MCF 10A (cell line): ENCODE data around the gene GPR61. TPM values are rescaled to one million over a fixed set of nuclear protein-coding genes. Genes with fewer than 3 reads are reported as not detected.
A peak's percentile ranks its signal among the peaks of the same experiment; 100 is the strongest.

Experiments used
- BruUV-seq: library from RNA; stranded (reverse); fragments of 400-500 nt; replicated peaks from 2 replicates; lab custom pipeline; 2021; lab: Mats Ljungman, UMichigan
- CTCF ChIA-PET: fragments of 300-600 bp; sonication (Branson Sonifier 250); formaldehyde crosslinking; extraction: SDS; loops from one replicate; lab custom pipeline; 2021; ENCODE audit warnings: antibody characterized with exemption, inconsistent platforms; lab: Yijun Ruan, JAX
- POLR2A ChIA-PET: fragments of 300-600, 350-650 bp; sonication (Branson Sonifier 250); formaldehyde crosslinking; extraction: SDS; loops from one replicate; lab custom pipeline; 2020; ENCODE audit warnings: antibody characterized with exemption, inconsistent platforms; lab: Yijun Ruan, JAX
- DNase-seq: peaks from one replicate; pipeline ENCODE4 v3.0.0-alpha.2; 2018; ENCODE audit not compliant: unreplicated experiment
- H3K27ac Mint-ChIP-seq: one replicate; pipeline ENCODE4 v1.8.0; 2022; ENCODE audit warnings: mild to moderate bottlenecking, low read depth, mixed read lengths; ENCODE audit not compliant: unreplicated experiment
- H3K27me3 Mint-ChIP-seq: one replicate; pipeline ENCODE4 v1.8.0; 2022; ENCODE audit warnings: mixed read lengths; ENCODE audit not compliant: insufficient read depth, unreplicated experiment
- H3K36me3 Mint-ChIP-seq: one replicate; pipeline ENCODE4 v1.8.0; 2022; ENCODE audit warnings: mild to moderate bottlenecking, moderate library complexity, mixed read lengths; ENCODE audit not compliant: insufficient read depth, unreplicated experiment
- H3K4me1 Mint-ChIP-seq: one replicate; pipeline ENCODE4 v1.8.0; 2022; ENCODE audit warnings: mixed read lengths; ENCODE audit not compliant: insufficient read depth, unreplicated experiment
- H3K4me3 Mint-ChIP-seq: one replicate; pipeline ENCODE4 v1.8.0; 2022; ENCODE audit warnings: mild to moderate bottlenecking, moderate library complexity, mixed read lengths; ENCODE audit not compliant: unreplicated experiment
- H3K9me3 Mint-ChIP-seq: one replicate; pipeline ENCODE4 v1.8.0; 2022; ENCODE audit warnings: mixed read lengths; ENCODE audit not compliant: unreplicated experiment
- CTCF ChIP-seq: fragments of 200-600 bp; IDR thresholded peaks from one replicate; pipeline ENCODE4 v1.8.0; 2022; ENCODE audit warnings: antibody characterized with exemption, mild to moderate bottlenecking; ENCODE audit not compliant: unreplicated experiment
- intact Hi-C: fragments of 100-400 bp; cut with micrococcal nuclease; formaldehyde crosslinking; loops from 2 replicates; pipeline ENCODE4 v1.14.1; 2022
- total RNA-seq: library from RNA; stranded (reverse); gene quantifications from 2 replicates; pipeline ENCODE4 v1.2.3, GENCODE V29; 2022

GPR61 gene
- total RNA-seq, 1 experiment from 2014 or later, result not detected

GRCh38 chr1:109586055-109586454 is 46.4 kb downstream of the GPR61 start:
- Mint-ChIP-seq H3K9me3 (no peaks in the 10 kb centered on the region), H3K36me3 (peaks cover 84% of the 10 kb centered on the region), H3K27ac (no peak overlapping the region), H3K4me1 (no peaks in the 10 kb centered on the region), H3K27me3 (no peaks in the 10 kb centered on the region), H3K4me3 (no peak overlapping the region)
- intact Hi-C loops, result no loop called here
- BruUV-seq, result no TSS peak
- ChIA-PET CTCF (no interaction called here), POLR2A (interaction anchor here (0.7 kb wide), 1 partner anchor 38 kb away, joined by 3 read pairs; the partner anchor contains the start of gene GNAI3)
- no peak for TF ChIP-seq CTCF
- no peak for DNase-seq

DNA sequence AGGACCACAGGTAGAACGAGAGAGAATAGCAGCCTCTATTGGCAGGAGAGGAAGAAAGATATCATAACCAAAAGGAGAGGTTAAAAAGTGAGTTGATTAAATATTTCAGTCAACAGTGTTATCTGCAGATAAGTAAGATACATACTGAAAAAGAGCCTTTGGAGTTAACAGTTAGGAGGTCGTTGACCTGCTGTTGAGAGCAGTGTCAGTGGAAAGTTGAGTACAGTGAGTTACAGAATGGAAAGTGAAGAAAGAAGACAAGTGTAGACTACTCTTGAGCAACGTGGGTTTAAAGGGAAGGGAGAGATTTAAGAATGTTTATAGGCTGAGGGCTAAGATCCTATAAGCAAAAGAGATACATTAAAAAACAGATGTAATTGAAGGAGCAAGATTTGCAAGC is 49.5 kb downstream of the GPR61 start:
- Mint-ChIP-seq H3K9me3 (no peaks in the 10 kb centered on the region), H3K4me1 (no peaks in the 10 kb centered on the region), H3K27me3 (no peaks in the 10 kb centered on the region), H3K27ac (no peak overlapping the region), H3K4me3 (no peak overlapping the region), H3K36me3 (peaks cover 82% of the 10 kb centered on the region)
- no peak for DNase-seq
- no TSS peak for BruUV-seq
- CTCF ChIA-PET, result no interaction called here
- POLR2A ChIA-PET, result no interaction called here
- intact Hi-C loops, result no loop called here
- TF ChIP-seq CTCF, result no peak

DNA sequence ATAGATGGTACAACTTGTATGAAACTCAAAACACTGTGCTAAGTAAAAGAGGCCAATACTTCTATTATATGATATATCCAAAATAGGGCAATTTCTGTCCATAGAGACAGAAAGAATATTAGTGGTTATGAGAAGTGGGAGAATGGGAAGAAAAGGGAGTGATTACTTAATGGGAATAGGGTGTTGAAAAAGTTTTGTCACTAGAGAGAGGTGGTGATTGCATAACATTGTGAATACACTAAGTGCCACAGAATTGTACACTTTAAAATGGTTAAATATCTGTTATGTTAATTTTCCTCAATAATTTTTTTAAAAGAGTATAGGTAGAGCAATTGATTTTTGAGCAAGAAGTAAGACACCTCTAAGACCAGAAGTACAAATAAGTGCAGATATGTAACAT is 50.0 kb downstream of the GPR61 start:
- no peaks in the 10 kb centered on the region for H3K4me1 Mint-ChIP-seq
- peaks cover 85% of the 10 kb centered on the region for H3K36me3 Mint-ChIP-seq
- no peak for TF ChIP-seq CTCF
- intact Hi-C loops, result no loop called here
- no TSS peak for BruUV-seq
- ChIA-PET POLR2A (no interaction called here), CTCF (no interaction called here)
- DNase-seq, result no peak
- H3K27me3 Mint-ChIP-seq, result no peaks in the 10 kb centered on the region
- no peak overlapping the region for H3K27ac Mint-ChIP-seq
- no peak overlapping the region for H3K4me3 Mint-ChIP-seq
- H3K9me3 Mint-ChIP-seq, result no peaks in the 10 kb centered on the region

DNA sequence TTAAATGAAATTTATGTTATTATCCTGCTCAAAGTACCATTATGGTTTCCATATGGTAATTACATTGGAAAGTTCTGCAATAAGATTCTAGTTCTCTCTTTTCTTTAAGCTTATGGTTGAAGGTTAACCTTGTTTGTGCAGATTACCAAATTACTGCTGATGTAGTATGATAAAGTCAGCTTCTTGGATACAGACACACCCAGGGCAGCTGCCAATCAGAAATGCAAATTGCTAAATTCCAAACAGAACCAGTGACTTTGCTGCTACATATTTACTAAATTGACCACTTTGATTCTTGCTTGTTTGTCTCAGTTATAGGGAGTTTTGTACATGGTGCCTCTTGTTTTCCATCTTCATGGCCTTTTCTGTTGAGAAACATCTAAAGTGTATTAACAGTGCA is 53.2 kb downstream of the GPR61 start:
- no peak overlapping the region for H3K27ac Mint-ChIP-seq
- CTCF ChIA-PET, result no interaction called here

More for the DNA sequence above, 53.2 kb downstream of the GPR61 start:
- H3K4me3 Mint-ChIP-seq, result no peak overlapping the region
- TF ChIP-seq CTCF, result no peak
- BruUV-seq, result TSS peak; percentile 30
- no peaks in the 10 kb centered on the region for H3K9me3 Mint-ChIP-seq
- no peaks in the 10 kb centered on the region for H3K4me1 Mint-ChIP-seq
- H3K27me3 Mint-ChIP-seq, result no peaks in the 10 kb centered on the region
- intact Hi-C loops, result no loop called here
- no peak for DNase-seq
- POLR2A ChIA-PET, result interaction anchor here (1.1 to 2.4 kb wide), 2 partner anchors 44 to 47 kb away, joined by 3 to 10 read pairs; partner anchors contain the start of gene GNAI3
- peaks cover 77% of the 10 kb centered on the region for H3K36me3 Mint-ChIP-seq
